K562 (cell line): Measurements from ENCODE around the gene WDR55. TPM values are rescaled to one million over a fixed set of nuclear protein-coding genes. Genes with fewer than 3 reads are reported as not detected.

Source experiments
- ARID1B ChIP-seq: fragments of 450-650 bp; IDR thresholded peaks from 2 replicates; pipeline ENCODE4 v1.6.1; 2016; ENCODE audit warnings: antibody characterized with exemption, mild to moderate bottlenecking, inconsistent platforms
- CREB1 ChIP-seq, 2 experiments: sonication (generic) in 1 of 2; formaldehyde crosslinking in 1 of 2; IDR thresholded peaks; 2 replicates each; pipeline versions ENCODE4 v1.6.1 to v1.8.0; 2012 to 2022; ENCODE audit warnings: inconsistent platforms in 1 of 2, mild to moderate bottlenecking in 1 of 2, missing genetic modification reagents in 1 of 2, moderate library complexity in 1 of 2
- FOXP1 ChIP-seq: sonication (generic); formaldehyde crosslinking; IDR thresholded peaks from 2 replicates; pipeline ENCODE4 v1.8.0; 2022; ENCODE audit warnings: mild to moderate bottlenecking, missing genetic modification reagents
- HES1 ChIP-seq: fragments of 450-650 bp; IDR thresholded peaks from 2 replicates; pipeline ENCODE4 v1.6.1; 2016; ENCODE audit warnings: low read depth, mild to moderate bottlenecking, moderate library complexity
- HINFP ChIP-seq: fragments of 450-650 bp; conservative IDR thresholded peaks from 2 replicates; pipeline ENCODE4 v1.6.1; 2016; ENCODE audit warnings: missing genetic modification characterization, low read depth, mild to moderate bottlenecking, control low read depth, missing compliant biosample characterization
- PHF20 ChIP-seq: fragments of 450-650 bp; IDR thresholded peaks from 2 replicates; pipeline ENCODE4 v1.6.1; 2018; ENCODE audit not compliant: partially characterized antibody
- POLR2AphosphoS5 ChIP-seq: IDR thresholded peaks from 2 replicates; pipeline ENCODE4 v1.6.1; 2011; ENCODE audit warnings: mild to moderate bottlenecking, low read depth, low read length, moderate library complexity; ENCODE audit not compliant: control insufficient read depth, insufficient read depth
- PRMT5 ChIP-seq: sonication (generic); formaldehyde crosslinking; IDR thresholded peaks from 2 replicates; pipeline ENCODE4 v1.5.0; 2020; ENCODE audit warnings: missing genetic modification reagents
- TFE3 ChIP-seq: fragments of 450-650 bp; formaldehyde crosslinking; IDR thresholded peaks from 2 replicates; pipeline ENCODE4 v1.4.0; 2020; ENCODE audit warnings: mild to moderate bottlenecking, mixed read lengths
- ZNF174 ChIP-seq: fragments of 250-450 bp; sonication (Bioruptor Pico); IDR thresholded peaks from 2 replicates; pipeline ENCODE4 v1.4.0; 2020; ENCODE audit warnings: mild to moderate bottlenecking
- ZNF584 ChIP-seq: fragments of 200-800 bp; sonication (Bioruptor generic); IDR thresholded peaks from 2 replicates; pipeline ENCODE4 v1.6.1; 2016; ENCODE audit warnings: low read depth, mild to moderate bottlenecking, missing genetic modification characterization, missing compliant biosample characterization
- ZNF699 ChIP-seq: fragments of 250-450 bp; sonication (Bioruptor Pico); IDR thresholded peaks from 2 replicates; pipeline ENCODE4 v1.8.0; 2021; ENCODE audit warnings: mild to moderate bottlenecking, moderate library complexity; ENCODE audit not compliant: insufficient replicate concordance
- polyA plus RNA-seq, 8 experiments: library from polyadenylated mRNA; depleted of rRNA in 4 of 8; stranded (reverse) in 5 of 8; unstranded in 3 of 8; fragments of >200 nt; fragmentation: Nextera tagmentation in 2 of 8; fragmentation: Illumina TruSeq in 1 of 8; extraction: Ambion mirVana in 2 of 8; extraction: Trizol in 1 of 8; gene quantifications; 2 replicates each; pipeline versions ENCODE4 v1.2.1 to v1.2.3, GENCODE V29; 2011 to 2014; ENCODE audit warnings: inconsistent platforms in 1 of 8, missing spikeins in 1 of 8
- total RNA-seq, 7 experiments: library from RNA; depleted of rRNA in 6 of 7; stranded (reverse); fragments of >200 nt in 6 of 7; fragmentation: Illumina TruSeq in 2 of 7; extraction: Trizol in 2 of 7; gene quantifications; 2 replicates each; pipeline versions ENCODE4 v1.2.1 to v1.2.3, GENCODE V29; 2011 to 2021; ENCODE audit warnings: low replicate concordance in 1 of 7
- TF ChIP-seq, protein P1 (sequence below): fragments of 250-450 bp; sonication (Bioruptor Pico); IDR thresholded peaks from 2 replicates; pipeline ENCODE4 v1.4.0; 2020
- TF ChIP-seq, protein P2 (sequence below): fragments of 250-450 bp; sonication (Bioruptor Pico); IDR thresholded peaks from 2 replicates; pipeline ENCODE4 v1.4.0; 2020

WDR55 gene
- total and polyA plus RNA-seq, 9 of the 15 experiments (the other 6 are each of a cell fraction or from before 2014, with no cell fraction given), result 5.2 to 45.0 (median 29.3) TPM

GRCh38 chr5:140690941-140691924 lies 26.5 kb downstream of the WDR55 start, which contains the start of the genes HARS1 and HARS2 (continued):
- TF ChIP-seq, protein P1, sequence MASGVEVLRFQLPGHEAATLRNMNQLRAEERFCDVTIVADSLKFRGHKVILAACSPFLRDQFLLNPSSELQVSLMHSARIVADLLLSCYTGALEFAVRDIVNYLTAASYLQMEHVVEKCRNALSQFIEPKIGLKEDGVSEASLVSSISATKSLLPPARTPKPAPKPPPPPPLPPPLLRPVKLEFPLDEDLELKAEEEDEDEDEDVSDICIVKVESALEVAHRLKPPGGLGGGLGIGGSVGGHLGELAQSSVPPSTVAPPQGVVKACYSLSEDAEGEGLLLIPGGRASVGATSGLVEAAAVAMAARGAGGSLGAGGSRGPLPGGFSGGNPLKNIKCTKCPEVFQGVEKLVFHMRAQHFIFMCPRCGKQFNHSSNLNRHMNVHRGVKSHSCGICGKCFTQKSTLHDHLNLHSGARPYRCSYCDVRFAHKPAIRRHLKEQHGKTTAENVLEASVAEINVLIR (CRISPR knock-in tag), result no peak
- TF ChIP-seq HINFP (tag), result no peak
- 0 out of 2 replicates have a peak, but pooled peaks have one; percentile 31 for TF ChIP-seq CREB1 (IDR thresholded peaks at IDR 0.05)
- no peak for TF ChIP-seq CREB1 (CRISPR knock-in tag; IDR thresholded peaks at IDR 0.05)
- peak; percentile 79 for TF ChIP-seq POLR2AphosphoS5
- TF ChIP-seq PRMT5 (CRISPR knock-in tag), result no peak
- TF ChIP-seq TFE3, result no peak
- TF ChIP-seq PHF20, result peak; percentile 95
- 0 out of 2 replicates have a peak, but pooled peaks have one; percentile 31 for TF ChIP-seq ARID1B
- TF ChIP-seq ZNF699 (CRISPR knock-in tag), result no peak
- 0 out of 2 replicates have a peak, but pooled peaks have one; percentile 26 for TF ChIP-seq HES1
- no peak for TF ChIP-seq ZNF584 (CRISPR knock-in tag)
- TF ChIP-seq, protein P2, sequence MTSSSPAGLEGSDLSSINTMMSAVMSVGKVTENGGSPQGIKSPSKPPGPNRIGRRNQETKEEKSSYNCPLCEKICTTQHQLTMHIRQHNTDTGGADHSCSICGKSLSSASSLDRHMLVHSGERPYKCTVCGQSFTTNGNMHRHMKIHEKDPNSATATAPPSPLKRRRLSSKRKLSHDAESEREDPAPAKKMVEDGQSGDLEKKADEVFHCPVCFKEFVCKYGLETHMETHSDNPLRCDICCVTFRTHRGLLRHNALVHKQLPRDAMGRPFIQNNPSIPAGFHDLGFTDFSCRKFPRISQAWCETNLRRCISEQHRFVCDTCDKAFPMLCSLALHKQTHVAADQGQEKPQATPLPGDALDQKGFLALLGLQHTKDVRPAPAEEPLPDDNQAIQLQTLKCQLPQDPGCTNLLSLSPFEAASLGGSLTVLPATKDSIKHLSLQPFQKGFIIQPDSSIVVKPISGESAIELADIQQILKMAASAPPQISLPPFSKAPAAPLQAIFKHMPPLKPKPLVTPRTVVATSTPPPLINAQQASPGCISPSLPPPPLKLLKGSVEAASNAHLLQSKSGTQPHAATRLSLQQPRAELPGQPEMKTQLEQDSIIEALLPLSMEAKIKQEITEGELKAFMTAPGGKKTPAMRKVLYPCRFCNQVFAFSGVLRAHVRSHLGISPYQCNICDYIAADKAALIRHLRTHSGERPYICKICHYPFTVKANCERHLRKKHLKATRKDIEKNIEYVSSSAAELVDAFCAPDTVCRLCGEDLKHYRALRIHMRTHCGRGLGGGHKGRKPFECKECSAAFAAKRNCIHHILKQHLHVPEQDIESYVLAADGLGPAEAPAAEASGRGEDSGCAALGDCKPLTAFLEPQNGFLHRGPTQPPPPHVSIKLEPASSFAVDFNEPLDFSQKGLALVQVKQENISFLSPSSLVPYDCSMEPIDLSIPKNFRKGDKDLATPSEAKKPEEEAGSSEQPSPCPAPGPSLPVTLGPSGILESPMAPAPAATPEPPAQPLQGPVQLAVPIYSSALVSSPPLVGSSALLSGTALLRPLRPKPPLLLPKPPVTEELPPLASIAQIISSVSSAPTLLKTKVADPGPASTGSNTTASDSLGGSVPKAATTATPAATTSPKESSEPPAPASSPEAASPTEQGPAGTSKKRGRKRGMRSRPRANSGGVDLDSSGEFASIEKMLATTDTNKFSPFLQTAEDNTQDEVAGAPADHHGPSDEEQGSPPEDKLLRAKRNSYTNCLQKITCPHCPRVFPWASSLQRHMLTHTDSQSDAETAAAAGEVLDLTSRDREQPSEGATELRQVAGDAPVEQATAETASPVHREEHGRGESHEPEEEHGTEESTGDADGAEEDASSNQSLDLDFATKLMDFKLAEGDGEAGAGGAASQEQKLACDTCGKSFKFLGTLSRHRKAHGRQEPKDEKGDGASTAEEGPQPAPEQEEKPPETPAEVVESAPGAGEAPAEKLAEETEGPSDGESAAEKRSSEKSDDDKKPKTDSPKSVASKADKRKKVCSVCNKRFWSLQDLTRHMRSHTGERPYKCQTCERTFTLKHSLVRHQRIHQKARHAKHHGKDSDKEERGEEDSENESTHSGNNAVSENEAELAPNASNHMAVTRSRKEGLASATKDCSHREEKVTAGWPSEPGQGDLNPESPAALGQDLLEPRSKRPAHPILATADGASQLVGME (CRISPR knock-in tag), result 0 out of 2 replicates have a peak, but pooled peaks have one; percentile 54
- TF ChIP-seq ZNF174 (CRISPR knock-in tag), result no peak
- peak; percentile 77; the same call in 1 of the 2 replicates for TF ChIP-seq FOXP1 (CRISPR knock-in tag)
